NCI-H2171 treated with DMSO at 0.1 percent for 48 hours (cell line): Measurements from ENCODE around the gene BPGM.
A peak's percentile ranks its signal among the peaks of the same experiment; 100 is the strongest.
"Not testable (repeated sequence)": the region's sequence is repeated elsewhere in the genome, so short reads cannot be mapped to it uniquely, and the experiment has no call there.

Experiments
- DNase-seq: peaks from one replicate; lab custom pipeline; 2025; lab: John Stamatoyannopoulos, UW

BPGM gene

GRCh38 chr7:134665045-134665444 lies 18.4 kb downstream of the BPGM start:
- not testable (repeated sequence) for DNase-seq

- no peak for DNase-seq
Observed at GRCh38 chr7:134667899-134668298, 21.2 kb downstream of the BPGM start.

GRCh38 chr7:134669388-134669787 lies 22.7 kb downstream of the BPGM start:
- no peak for DNase-seq

- DNase-seq, result peak; percentile 25
Observed at GRCh38 chr7:134669845-134670373, 23.3 kb downstream of the BPGM start.

GRCh38 chr7:134671609-134672008 lies 25.0 kb downstream of the BPGM start:
- DNase-seq, result no peak

GRCh38 chr7:134674424-134674823 lies 27.8 kb downstream of the BPGM start:
- no peak for DNase-seq

GRCh38 chr7:134676743-134677142 lies 30.1 kb downstream of the BPGM start:
- DNase-seq, result no peak

- DNase-seq, result no peak
Observed at GRCh38 chr7:134678115-134678514, 31.5 kb downstream of the BPGM start.

- no peak for DNase-seq
Observed at GRCh38 chr7:134679006-134679405, 32.4 kb downstream of the BPGM start.

GRCh38 chr7:134684165-134684564 lies 37.5 kb downstream of the BPGM start:
- no peak for DNase-seq

GRCh38 chr7:134685250-134685649 lies 38.6 kb downstream of the BPGM start:
- no peak for DNase-seq

- DNase-seq, result no peak
Observed at GRCh38 chr7:134686786-134687185, 40.1 kb downstream of the BPGM start.

GRCh38 chr7:134689550-134689949 lies 42.9 kb downstream of the BPGM start:
- DNase-seq, result not testable (repeated sequence)

- no peak for DNase-seq
Observed at GRCh38 chr7:134690016-134690415, 43.4 kb downstream of the BPGM start.

GRCh38 chr7:134690614-134691504 lies 44.2 kb downstream of the BPGM start:
- DNase-seq, result no peak

GRCh38 chr7:134691546-134692343 lies 45.1 kb downstream of the BPGM start:
- DNase-seq, result no peak

GRCh38 chr7:134692344-134692705 lies 45.7 kb downstream of the BPGM start:
- no peak for DNase-seq

GRCh38 chr7:134693256-134693655 lies 46.6 kb downstream of the BPGM start:
- DNase-seq, result no peak

GRCh38 chr7:134694299-134694698 lies 47.6 kb downstream of the BPGM start:
- DNase-seq, result no peak

GRCh38 chr7:134694767-134695166 lies 48.1 kb downstream of the BPGM start:
- no peak for DNase-seq

GRCh38 chr7:134695321-134695860 lies 48.7 kb downstream of the BPGM start:
- DNase-seq, result no peak

GRCh38 chr7:134696261-134696660 lies 49.6 kb downstream of the BPGM start:
- DNase-seq, result no peak
